NCI-H460 (cell line): ENCODE measurements around the gene ATP10B. TPM values are rescaled to one million over a fixed set of nuclear protein-coding genes. Genes with fewer than 3 reads are reported as not detected.
"Not testable (repeated sequence)": the region's sequence is repeated elsewhere in the genome, so short reads cannot be mapped to it uniquely, and the experiment has no call there.

Experiments
- DNase-seq: peaks from one replicate; pipeline ENCODE4 v3.0.0-alpha.2; 2016; ENCODE audit warnings: low read depth; ENCODE audit errors: extremely low read depth
- total RNA-seq: library from RNA; depleted of rRNA; stranded (reverse); fragments of >200 nt; shearing (Covaris generic); gene quantifications from 2 replicates; pipeline ENCODE4 v1.2.3, GENCODE V29; 2014

The ATP10B gene
- total RNA-seq, 1 experiment from 2014 or later: not detected

- DNase-seq: no peak
Observed at GRCh38 chr5:160833806-160834205, 18.2 kb downstream of the ATP10B start.

- DNase-seq: no peak
Observed at GRCh38 chr5:160831801-160832200, 20.2 kb downstream of the ATP10B start.

GRCh38 chr5:160824301-160825001 is 27.6 kb downstream of the ATP10B start:
- no peak for DNase-seq

- DNase-seq: not testable (repeated sequence)
Observed at GRCh38 chr5:160812996-160813395, 39.0 kb downstream of the ATP10B start.

- DNase-seq: no peak
Observed at GRCh38 chr5:160805376-160805775, 46.6 kb downstream of the ATP10B start.

GRCh38 chr5:160802592-160802991 is 49.4 kb downstream of the ATP10B start:
- no peak for DNase-seq

- DNase-seq: no peak
Observed at GRCh38 chr5:160800375-160801275, 51.4 kb downstream of the ATP10B start.

- no peak for DNase-seq
Observed at GRCh38 chr5:160799184-160799583, 52.8 kb downstream of the ATP10B start.

- DNase-seq: no peak
Observed at GRCh38 chr5:160797020-160797419, 55.0 kb downstream of the ATP10B start.

GRCh38 chr5:160793530-160793899 is 58.5 kb downstream of the ATP10B start:
- DNase-seq: no peak

GRCh38 chr5:160792732-160793529 is 59.1 kb downstream of the ATP10B start:
- no peak for DNase-seq

GRCh38 chr5:160792281-160792680 is 59.7 kb downstream of the ATP10B start:
- DNase-seq: no peak

GRCh38 chr5:160789219-160789859 is 62.7 kb downstream of the ATP10B start:
- no peak for DNase-seq

- DNase-seq: no peak
Observed at GRCh38 chr5:160788102-160788660, 63.8 kb downstream of the ATP10B start.

- DNase-seq: no peak
Observed at GRCh38 chr5:160787240-160787639, 64.8 kb downstream of the ATP10B start.

- DNase-seq: no peak
Observed at GRCh38 chr5:160774666-160775315, 77.2 kb downstream of the ATP10B start.

- no peak for DNase-seq
Observed at GRCh38 chr5:160773646-160774410, 78.2 kb downstream of the ATP10B start.

GRCh38 chr5:160772854-160773253 is 79.2 kb downstream of the ATP10B start:
- DNase-seq: no peak

- no peak for DNase-seq
Observed at GRCh38 chr5:160770718-160771117, 81.3 kb downstream of the ATP10B start.
